Thoracic aorta (tissue), 2 donors: ENCODE data around the gene CENPP. TPM values are rescaled to one million over a fixed set of nuclear protein-coding genes. Genes with fewer than 3 reads are reported as not detected.

Experiments used
- ATAC-seq: fragments of 150-250 bp; one replicate; pipeline ENCODE4 v1.8.0; 2017; ENCODE audit warnings: low read depth; ENCODE audit not compliant: insufficient number of reproducible peaks, low FRiP score
- DNase-seq: peaks from one replicate; pipeline ENCODE4 v3.0.0-alpha.2; 2020; ENCODE audit warnings: low spot score
- H3K27ac ChIP-seq, 2 donors: fragments of 200-600 bp; sonication (generic); 1 replicate in 1 of 2; 2 replicates in 1 of 2; pipeline ENCODE4 v1.5.1; 2016; ENCODE audit warnings: mild to moderate bottlenecking in 2 of 2, moderate library complexity in 2 of 2
- H3K27me3 ChIP-seq: fragments of 200-600 bp; sonication (generic); replicated peaks from 2 replicates; pipeline ENCODE4 v1.6.0; 2016; ENCODE audit warnings: mild to moderate bottlenecking; ENCODE audit not compliant: insufficient read depth
- H3K36me3 ChIP-seq: fragments of 200-600 bp; sonication (generic); one replicate; pipeline ENCODE4 v1.5.1; 2016
- H3K4me1 ChIP-seq, 2 donors: fragments of 200-600 bp; sonication (generic); 1 replicate in 1 of 2; 2 replicates in 1 of 2; pipeline versions ENCODE4 v1.5.1 to v1.6.0; 2016; ENCODE audit warnings: low read depth in 2 of 2, mild to moderate bottlenecking in 1 of 2; ENCODE audit not compliant: control insufficient read depth in 1 of 2
- H3K4me3 ChIP-seq: fragments of 200-600 bp; sonication (generic); 2 replicates; pipeline ENCODE4 v1.5.1; 2016; ENCODE audit warnings: mild to moderate bottlenecking
- H3K9me3 ChIP-seq: fragments of 200-600 bp; sonication (generic); 2 replicates; pipeline ENCODE4 v1.5.1; 2016
- CTCF ChIP-seq: fragments of 200-600 bp; sonication (generic); IDR thresholded peaks from one replicate; pipeline ENCODE4 v1.5.1; 2019; ENCODE audit warnings: antibody characterized with exemption
- total RNA-seq, 2 donors: library from RNA; depleted of rRNA; stranded (reverse); fragments of >200 nt; gene quantifications; one replicate each; pipeline versions ENCODE4 v1.1.0 to v1.2.3, GENCODE V29; 2016

Gene CENPP
- total RNA-seq, 2 donors from 2014 or later = 3.8 to 13.6 TPM

GRCh38 chr9:92508018-92508820, 182.5 kb downstream of the CENPP start:
- no peak for ATAC-seq
- H3K4me1 ChIP-seq = peaks cover 42 to 78% of the 10 kb centered on the region in 2 donors

GRCh38 chr9:92509050-92509449, 183.3 kb downstream of the CENPP start:
- H3K4me3 ChIP-seq = no peak overlapping the region
- H3K36me3 ChIP-seq = no peaks in the 10 kb centered on the region
- no peak for TF ChIP-seq CTCF
- no peaks in the 10 kb centered on the region for H3K9me3 ChIP-seq
- peaks cover 47 to 76% of the 10 kb centered on the region in 2 donors for H3K4me1 ChIP-seq
- H3K27me3 ChIP-seq = no peaks in the 10 kb centered on the region
- peak overlapping the region; percentile 89 to 95 for H3K27ac ChIP-seq
- no peak for DNase-seq
- ATAC-seq = no peak

More at GRCh38 chr9:92508018-92508820, 182.5 kb downstream of the CENPP start:
- H3K9me3 ChIP-seq = no peaks in the 10 kb centered on the region
- no peak for DNase-seq
- no peak for TF ChIP-seq CTCF
- H3K36me3 ChIP-seq = no peaks in the 10 kb centered on the region
- no peak overlapping the region for H3K4me3 ChIP-seq
- no peaks in the 10 kb centered on the region for H3K27me3 ChIP-seq
- H3K27ac ChIP-seq = peak overlapping the region; percentile 89 to 95

GRCh38 chr9:92510747-92511146, 185.0 kb downstream of the CENPP start:
- Histone ChIP-seq H3K27me3 (no peaks in the 10 kb centered on the region), H3K9me3 (no peaks in the 10 kb centered on the region), H3K27ac (peak overlapping the region; percentile 56 to 89), H3K4me3 (no peak overlapping the region), H3K4me1 (peaks cover 35 to 59% of the 10 kb centered on the region in 2 donors), H3K36me3 (no peaks in the 10 kb centered on the region)
- DNase-seq = no peak
- TF ChIP-seq CTCF = no peak
- no peak for ATAC-seq

GRCh38 chr9:92512622-92513021, 186.9 kb downstream of the CENPP start:
- Histone ChIP-seq H3K27me3 (no peaks in the 10 kb centered on the region), H3K36me3 (no peaks in the 10 kb centered on the region), H3K4me1 (peaks cover 23 to 48% of the 10 kb centered on the region in 2 donors), H3K4me3 (no peak overlapping the region), H3K27ac (peak overlapping the region; percentile 50 to 69), H3K9me3 (no peaks in the 10 kb centered on the region)
- no peak for DNase-seq
- ATAC-seq = no peak
- no peak for TF ChIP-seq CTCF

- no peak for TF ChIP-seq CTCF
- Histone ChIP-seq H3K27ac (peak overlapping the region; percentile 50 to 69), H3K4me3 (no peak overlapping the region), H3K4me1 (peaks cover 17 to 45% of the 10 kb centered on the region in 2 donors), H3K36me3 (no peaks in the 10 kb centered on the region), H3K9me3 (no peaks in the 10 kb centered on the region), H3K27me3 (no peaks in the 10 kb centered on the region)
- DNase-seq = no peak
- ATAC-seq = peak; percentile 30
Measured at GRCh38 chr9:92513349-92513748, 187.6 kb downstream of the CENPP start.
